H9 (cell line): ENCODE data around the gene DAB1. TPM values are rescaled to one million over a fixed set of nuclear protein-coding genes. Genes with fewer than 3 reads are reported as not detected.

Experiments used
- DNase-seq: peaks from one replicate; pipeline ENCODE4 v3.0.0-alpha.2; 2017
- H2AFZ ChIP-seq: one replicate; pipeline ENCODE4 v1.6.1; 2013; ENCODE audit warnings: mild to moderate bottlenecking, low read length, control low read depth, moderate library complexity
- H2AK5ac ChIP-seq: 2 replicates; pipeline ENCODE4 v1.6.1; 2013; ENCODE audit warnings: low read length, control low read depth, mixed read lengths; ENCODE audit not compliant: insufficient read length
- H2BK120ac ChIP-seq: one replicate; pipeline ENCODE4 v1.6.1; 2013; ENCODE audit warnings: low read depth, mild to moderate bottlenecking, low read length, control low read depth, inconsistent platforms; ENCODE audit not compliant: poor library complexity, severe bottlenecking
- H2BK12ac ChIP-seq: 2 replicates; pipeline ENCODE4 v1.6.1; 2013; ENCODE audit warnings: low read length, control low read depth, mixed read lengths, low read depth; ENCODE audit not compliant: insufficient read length
- H2BK15ac ChIP-seq: 2 replicates; pipeline ENCODE4 v1.6.1; 2013; ENCODE audit warnings: low read depth, low read length, control low read depth
- H2BK20ac ChIP-seq: one replicate; pipeline ENCODE4 v1.6.1; 2013; ENCODE audit warnings: low read depth, mild to moderate bottlenecking, low read length, control low read depth, inconsistent platforms; ENCODE audit not compliant: poor library complexity, severe bottlenecking
- H2BK5ac ChIP-seq: 2 replicates; pipeline ENCODE4 v1.6.1; 2013; ENCODE audit warnings: low read length, control low read depth, mixed read lengths; ENCODE audit not compliant: insufficient read length
- H3K14ac ChIP-seq: 2 replicates; pipeline ENCODE4 v1.6.1; 2013; ENCODE audit warnings: low read length, control low read depth; ENCODE audit not compliant: insufficient read depth
- H3K18ac ChIP-seq: 2 replicates; pipeline ENCODE4 v1.6.1; 2013; ENCODE audit warnings: low read depth, mild to moderate bottlenecking, mixed read lengths, low read length, control low read depth; ENCODE audit not compliant: insufficient read length
- H3K23ac ChIP-seq: 2 replicates; pipeline ENCODE4 v1.6.1; 2013; ENCODE audit warnings: low read length, control low read depth, mixed read lengths, low read depth; ENCODE audit not compliant: insufficient read length
- H3K23me2 ChIP-seq: 2 replicates; pipeline ENCODE4 v1.6.1; 2013; ENCODE audit warnings: low read depth, mild to moderate bottlenecking, mixed read lengths, low read length, control low read depth; ENCODE audit not compliant: insufficient read length, poor library complexity, severe bottlenecking
- H3K27ac ChIP-seq: 2 replicates; pipeline ENCODE4 v1.5.1; 2013; ENCODE audit warnings: low read length, control low read depth, mixed read lengths, low read depth; ENCODE audit not compliant: insufficient read length
- H3K27me3 ChIP-seq: 2 replicates; pipeline ENCODE4 v1.6.1; 2013; ENCODE audit warnings: low read length, control low read depth, inconsistent platforms; ENCODE audit not compliant: insufficient read depth
- H3K4ac ChIP-seq: 2 replicates; pipeline ENCODE4 v1.6.1; 2013; ENCODE audit warnings: low read depth, mild to moderate bottlenecking, control low read depth, inconsistent platforms, low read length, moderate library complexity
- H3K4me1 ChIP-seq: 2 replicates; pipeline ENCODE4 v1.6.1; 2013; ENCODE audit warnings: low read length, control low read depth, inconsistent platforms; ENCODE audit not compliant: insufficient read depth
- H3K4me2 ChIP-seq: 2 replicates; pipeline ENCODE4 v1.6.1; 2013; ENCODE audit warnings: low read length, control low read depth, mixed read lengths; ENCODE audit not compliant: insufficient read length, insufficient read depth
- H3K56ac ChIP-seq: 2 replicates; pipeline ENCODE4 v1.6.1; 2013; ENCODE audit warnings: low read depth, mild to moderate bottlenecking, mixed read lengths, low read length, control low read depth; ENCODE audit not compliant: insufficient read length
- H3K79me1 ChIP-seq: 2 replicates; pipeline ENCODE4 v1.6.1; 2013; ENCODE audit warnings: low read depth, mild to moderate bottlenecking, moderate library complexity, low read length, control low read depth, inconsistent platforms; ENCODE audit not compliant: insufficient read depth, poor library complexity, severe bottlenecking
- H3K79me2 ChIP-seq: 2 replicates; pipeline ENCODE4 v1.6.1; 2013; ENCODE audit warnings: low read length, control low read depth, inconsistent platforms; ENCODE audit not compliant: insufficient read depth
- H3K9ac ChIP-seq: 2 replicates; pipeline ENCODE4 v1.6.1; 2013; ENCODE audit warnings: low read length, control low read depth, mixed read lengths; ENCODE audit not compliant: insufficient read length; ENCODE audit errors: extremely low read depth
- H3K9me3 ChIP-seq: one replicate; pipeline ENCODE4 v1.6.1; 2013; ENCODE audit warnings: low read depth, low read length, inconsistent platforms; ENCODE audit not compliant: control insufficient read depth
- H3T11ph ChIP-seq: one replicate; pipeline ENCODE4 v1.6.1; 2013; ENCODE audit warnings: mild to moderate bottlenecking, low read length, control low read depth, inconsistent platforms
- H4K20me1 ChIP-seq: one replicate; pipeline ENCODE4 v1.6.1; 2013; ENCODE audit not compliant: control insufficient read depth, insufficient read length, insufficient read depth
- H4K5ac ChIP-seq: 2 replicates; pipeline ENCODE4 v1.6.1; 2013; ENCODE audit warnings: low read depth, mild to moderate bottlenecking, mixed read lengths, low read length, control low read depth; ENCODE audit not compliant: insufficient read length
- H4K8ac ChIP-seq: replicated peaks from 2 replicates; pipeline ENCODE4 v1.6.1; 2013; ENCODE audit warnings: low read length, control low read depth, mixed read lengths, low read depth; ENCODE audit not compliant: insufficient read length
- H4K91ac ChIP-seq: 2 replicates; pipeline ENCODE4 v1.6.1; 2013; ENCODE audit warnings: low read depth, mild to moderate bottlenecking, moderate library complexity, mixed read lengths, low read length, control low read depth; ENCODE audit not compliant: insufficient read length
- H3K27ac Mint-ChIP-seq, 3 experiments: 2 replicates in 2 of 3; 3 replicates in 1 of 3; pipeline ENCODE4 v1.8.0; 2020 to 2021; ENCODE audit warnings: mixed read lengths in 3 of 3, mild to moderate bottlenecking in 1 of 3, moderate library complexity in 1 of 3
- H3K27me3 Mint-ChIP-seq: 2 replicates; pipeline ENCODE4 v1.8.0; 2021; ENCODE audit warnings: low read depth, mild to moderate bottlenecking, moderate library complexity, mixed read lengths
- H3K36me3 Mint-ChIP-seq, 3 experiments: 2 replicates in 2 of 3; 3 replicates in 1 of 3; pipeline ENCODE4 v1.8.0; 2020 to 2021; ENCODE audit warnings: low read depth in 3 of 3, mixed read lengths in 3 of 3; ENCODE audit not compliant: insufficient read depth in 1 of 3
- H3K4me1 Mint-ChIP-seq, 2 experiments: 2 replicates each; pipeline ENCODE4 v1.8.0; 2020; ENCODE audit warnings: mixed read lengths in 2 of 2
- H3K4me3 Mint-ChIP-seq, 2 experiments: 2 replicates in 1 of 2; 3 replicates in 1 of 2; pipeline ENCODE4 v1.8.0; 2020 to 2021; ENCODE audit warnings: mild to moderate bottlenecking in 2 of 2, mixed read lengths in 2 of 2, moderate library complexity in 1 of 2
- H3K9me3 Mint-ChIP-seq, 2 experiments: 2 replicates in 1 of 2; 3 replicates in 1 of 2; pipeline ENCODE4 v1.8.0; 2020; ENCODE audit warnings: mild to moderate bottlenecking in 2 of 2, mixed read lengths in 2 of 2, moderate library complexity in 1 of 2
- WGBS: extraction: QIAGEN DNeasy Blood & Tissue Kit; methylation state at CpG from one replicate; pipeline ENCODE4 v1.1.7; 2013; ENCODE audit warnings: missing lambda C conversion rate, low lambda C conversion rate, mixed read lengths; ENCODE audit not compliant: insufficient read length; ENCODE audit errors: extremely low coverage; 5-methylcytosine and 5-hydroxymethylcytosine counted together
- total RNA-seq: library from RNA; stranded (reverse); gene quantifications from 2 replicates; pipeline ENCODE4 v1.2.1, GENCODE V29; 2021
- TF ChIP-seq, protein P1 (sequence below): fragments of 200-600 bp; sonication (generic); conservative IDR thresholded peaks from 3 replicates; pipeline ENCODE4 v1.8.0; 2021; ENCODE audit warnings: antibody characterized with exemption, mild to moderate bottlenecking

The DAB1 gene
- total RNA-seq, 1 experiment from 2014 or later: 9.3 TPM

DNA sequence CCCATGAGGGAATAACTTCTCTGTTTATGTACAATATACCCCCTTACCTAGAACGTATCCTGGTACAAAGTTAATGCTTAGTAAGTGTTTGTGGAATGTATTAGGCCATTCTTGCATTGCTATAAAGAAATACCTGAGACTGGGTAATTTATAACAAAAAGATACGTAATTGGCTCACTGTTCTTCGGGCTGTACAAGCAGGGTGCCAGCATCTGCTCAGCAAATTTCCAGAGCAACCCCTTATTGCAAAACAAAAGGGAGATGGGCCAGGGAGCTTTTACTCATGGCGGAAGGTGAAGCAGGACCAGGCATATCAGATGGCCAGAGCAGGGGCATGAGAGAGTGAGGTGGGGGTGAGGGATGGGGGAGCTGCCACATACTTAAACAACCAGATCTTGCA lies 334.6 kb downstream of the DAB1 start:
- H3K23me2 ChIP-seq: no peaks in the 10 kb centered on the region
- no peaks in the 10 kb centered on the region for H3K27me3 ChIP-seq
- H3T11ph ChIP-seq: no peak overlapping the region
- no peaks in the 10 kb centered on the region for H3K79me1 ChIP-seq
- H3K23ac ChIP-seq: no peak overlapping the region
- H4K91ac ChIP-seq: no peak overlapping the region
- H3K4me1 ChIP-seq: no peaks in the 10 kb centered on the region
- no peak overlapping the region for H2AK5ac ChIP-seq
- no peak overlapping the region for H3K18ac ChIP-seq
- H3K9ac ChIP-seq: no peak overlapping the region
- no peak overlapping the region for H3K4ac ChIP-seq
- H2BK20ac ChIP-seq: no peak overlapping the region
- H3K14ac ChIP-seq: no peak overlapping the region
- H2AFZ ChIP-seq: no peak overlapping the region
- no peak for DNase-seq
- no peak overlapping the region for H2BK120ac ChIP-seq
- H3K56ac ChIP-seq: no peak overlapping the region
- H4K8ac ChIP-seq: no peak overlapping the region
- Mint-ChIP-seq H3K27ac (no peak overlapping the region), H3K36me3 (no peaks in the 10 kb centered on the region; a peak in 1 of 7 replicates), H3K27me3 (no peaks in the 10 kb centered on the region), H3K9me3 (no peaks in the 10 kb centered on the region), H3K4me3 (no peak overlapping the region), H3K4me1 (peaks cover 5 to 17% of the 10 kb centered on the region in 2 experiments; a peak in 3 of 4 replicates)
- H3K79me2 ChIP-seq: no peaks in the 10 kb centered on the region
- H3K4me2 ChIP-seq: no peak overlapping the region
- H2BK12ac ChIP-seq: no peak overlapping the region
- H3K9me3 ChIP-seq: no peaks in the 10 kb centered on the region
- no peak overlapping the region for H3K27ac ChIP-seq
- H2BK15ac ChIP-seq: no peak overlapping the region
- TF ChIP-seq, protein P1, sequence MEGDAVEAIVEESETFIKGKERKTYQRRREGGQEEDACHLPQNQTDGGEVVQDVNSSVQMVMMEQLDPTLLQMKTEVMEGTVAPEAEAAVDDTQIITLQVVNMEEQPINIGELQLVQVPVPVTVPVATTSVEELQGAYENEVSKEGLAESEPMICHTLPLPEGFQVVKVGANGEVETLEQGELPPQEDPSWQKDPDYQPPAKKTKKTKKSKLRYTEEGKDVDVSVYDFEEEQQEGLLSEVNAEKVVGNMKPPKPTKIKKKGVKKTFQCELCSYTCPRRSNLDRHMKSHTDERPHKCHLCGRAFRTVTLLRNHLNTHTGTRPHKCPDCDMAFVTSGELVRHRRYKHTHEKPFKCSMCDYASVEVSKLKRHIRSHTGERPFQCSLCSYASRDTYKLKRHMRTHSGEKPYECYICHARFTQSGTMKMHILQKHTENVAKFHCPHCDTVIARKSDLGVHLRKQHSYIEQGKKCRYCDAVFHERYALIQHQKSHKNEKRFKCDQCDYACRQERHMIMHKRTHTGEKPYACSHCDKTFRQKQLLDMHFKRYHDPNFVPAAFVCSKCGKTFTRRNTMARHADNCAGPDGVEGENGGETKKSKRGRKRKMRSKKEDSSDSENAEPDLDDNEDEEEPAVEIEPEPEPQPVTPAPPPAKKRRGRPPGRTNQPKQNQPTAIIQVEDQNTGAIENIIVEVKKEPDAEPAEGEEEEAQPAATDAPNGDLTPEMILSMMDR: no peak
- no peaks in the 10 kb centered on the region for H4K20me1 ChIP-seq
- no peak overlapping the region for H4K5ac ChIP-seq
- H2BK5ac ChIP-seq: no peak overlapping the region
- no CpG with 5 or more reads among the region's 4 CpGs for WGBS
